HG03095 (cell line): Measurements from ENCODE around the gene REV1.
"Not testable (repeated sequence)": the region's sequence is repeated elsewhere in the genome, so short reads cannot be mapped to it uniquely, and the experiment has no call there.

Experiments used
- ATAC-seq: cut with Tn5 transposase; IDR thresholded peaks from one replicate; pipeline ENCODE4 v1.9.1; 2021; ENCODE audit warnings: moderate library complexity; ENCODE audit not compliant: unreplicated experiment

The REV1 gene

DNA sequence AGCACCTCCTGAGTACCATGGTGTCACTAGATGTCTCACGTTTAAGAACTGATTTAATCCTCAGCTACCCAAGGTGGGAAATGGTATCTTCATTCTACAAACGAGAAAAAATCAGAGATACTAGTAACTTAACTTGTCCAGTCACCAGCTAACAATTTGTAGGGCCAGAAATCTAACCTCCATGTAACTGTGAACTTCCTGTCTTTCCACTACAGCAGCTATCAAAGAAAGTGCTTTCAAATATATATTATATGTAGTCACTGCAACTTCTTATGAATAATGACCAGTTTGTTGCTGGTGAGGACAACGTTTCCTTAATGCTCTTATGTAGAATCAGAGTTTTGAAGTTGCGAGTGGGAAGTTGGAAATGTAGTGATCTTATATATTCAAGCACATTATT lies 1.9 kb downstream of the REV1 start:
- ATAC-seq = no peak

DNA sequence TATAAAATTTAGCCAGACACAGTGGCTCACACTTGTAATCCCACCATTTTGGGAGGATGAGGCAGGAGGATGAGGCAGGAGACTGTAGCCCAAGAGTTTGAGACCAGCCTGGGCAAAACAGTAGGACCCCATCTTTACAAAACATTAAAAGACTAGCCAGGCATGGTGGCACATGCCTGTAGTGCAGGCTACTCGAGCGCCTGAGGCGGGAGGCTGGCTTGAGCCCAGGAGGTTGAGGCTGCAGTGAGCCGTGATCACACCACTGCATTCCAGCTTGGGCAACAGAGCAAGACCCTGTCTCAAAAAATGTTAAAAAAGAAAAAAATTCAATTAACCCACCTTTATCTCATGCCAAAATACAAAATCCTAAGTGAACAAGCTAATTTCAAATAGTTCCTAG lies 4.0 kb downstream of the REV1 start:
- no peak for ATAC-seq

DNA sequence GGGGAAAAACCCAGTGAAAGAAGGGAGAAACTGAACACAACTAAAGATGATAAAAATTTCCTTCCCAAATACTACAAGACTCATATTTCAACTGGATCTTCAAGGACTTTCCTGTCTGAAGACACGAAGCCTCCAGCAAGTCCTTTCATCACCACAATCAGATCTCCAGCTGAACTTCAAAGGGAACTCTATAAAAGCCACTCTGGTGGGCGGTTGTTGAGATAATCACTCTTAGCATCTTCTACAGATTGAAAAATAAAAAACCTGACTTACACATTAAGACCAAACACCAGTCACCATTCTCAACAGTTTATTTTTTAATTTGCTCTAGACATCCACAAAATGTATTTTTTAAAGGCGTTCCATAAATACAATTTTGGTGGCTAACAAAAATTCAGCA lies 4.4 kb downstream of the REV1 start:
- ATAC-seq = no peak

DNA sequence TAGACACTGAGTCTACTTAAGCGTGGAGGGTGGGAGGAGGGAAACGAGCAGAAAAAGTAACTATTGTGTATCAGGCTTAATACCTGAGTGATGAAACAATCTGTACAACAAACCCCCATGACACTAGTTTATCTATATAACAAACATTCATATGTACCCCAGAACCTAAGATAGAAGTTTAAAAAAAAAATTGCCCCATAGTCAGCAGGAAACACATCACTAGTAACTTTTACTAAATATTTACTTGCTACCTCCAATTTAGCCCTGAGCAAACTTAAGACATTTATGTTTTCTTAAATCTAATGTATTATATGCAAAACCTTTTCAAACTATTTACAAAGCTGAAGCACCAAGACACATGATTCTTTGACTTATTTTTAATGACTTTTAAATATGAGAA lies 5.6 kb downstream of the REV1 start:
- ATAC-seq = no peak

DNA sequence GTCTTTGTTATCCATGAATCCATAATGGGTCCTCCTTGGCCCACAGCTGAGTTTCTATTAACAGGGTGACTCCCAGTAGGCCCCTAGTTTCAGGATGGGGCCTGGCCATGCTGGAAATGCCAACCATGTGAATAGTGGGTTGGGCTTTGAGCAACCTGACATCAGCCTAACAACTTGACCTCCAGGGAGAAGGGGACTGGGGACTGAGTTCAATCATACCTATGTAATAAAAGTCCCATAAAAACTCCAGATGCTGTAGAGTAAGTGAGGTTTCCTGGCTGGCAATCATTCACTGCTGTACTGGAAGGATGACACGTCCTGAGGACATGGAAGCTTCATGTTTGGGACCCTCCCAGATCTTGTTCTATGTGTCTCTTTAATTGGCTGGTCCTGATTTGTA lies 7.9 kb downstream of the REV1 start:
- ATAC-seq = no peak

DNA sequence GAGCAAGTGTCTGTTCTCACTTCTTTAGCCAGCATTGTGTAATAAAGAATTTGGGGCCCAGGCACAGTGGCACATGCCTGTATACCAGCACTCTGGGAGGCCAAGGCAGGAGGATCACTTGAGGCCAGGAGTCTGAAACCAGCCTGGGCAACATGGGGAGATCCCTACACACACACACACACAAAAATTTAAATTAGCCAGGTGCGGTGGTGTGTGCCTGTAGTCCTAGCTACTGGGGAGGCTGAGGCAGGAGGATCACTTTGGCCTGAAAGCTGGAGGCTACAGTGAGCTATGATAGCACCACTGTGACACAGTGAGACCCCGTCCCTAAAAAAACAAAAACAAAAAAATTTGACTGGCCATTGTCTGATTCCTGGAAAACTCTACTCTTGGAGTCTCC lies 8.3 kb downstream of the REV1 start:
- ATAC-seq = no peak

DNA sequence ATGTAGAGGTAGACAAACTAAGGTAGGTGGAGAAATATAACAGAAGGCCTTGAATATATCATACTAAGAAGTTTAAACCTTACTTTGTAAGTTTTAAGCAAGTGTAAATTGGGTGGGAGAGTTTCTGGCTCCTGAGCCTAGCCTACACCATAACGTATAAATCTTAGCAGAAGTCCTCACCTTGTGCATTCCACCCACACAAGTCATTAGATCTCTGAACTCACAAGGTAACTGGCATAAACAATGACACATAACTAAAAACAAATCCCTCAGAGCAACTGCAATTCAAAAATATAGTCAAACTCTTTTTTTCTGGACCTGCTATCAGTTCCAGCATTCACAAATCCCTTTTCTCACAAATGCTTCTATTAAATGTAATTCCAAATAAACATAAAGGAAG lies 9.4 kb downstream of the REV1 start:
- no peak for ATAC-seq

DNA sequence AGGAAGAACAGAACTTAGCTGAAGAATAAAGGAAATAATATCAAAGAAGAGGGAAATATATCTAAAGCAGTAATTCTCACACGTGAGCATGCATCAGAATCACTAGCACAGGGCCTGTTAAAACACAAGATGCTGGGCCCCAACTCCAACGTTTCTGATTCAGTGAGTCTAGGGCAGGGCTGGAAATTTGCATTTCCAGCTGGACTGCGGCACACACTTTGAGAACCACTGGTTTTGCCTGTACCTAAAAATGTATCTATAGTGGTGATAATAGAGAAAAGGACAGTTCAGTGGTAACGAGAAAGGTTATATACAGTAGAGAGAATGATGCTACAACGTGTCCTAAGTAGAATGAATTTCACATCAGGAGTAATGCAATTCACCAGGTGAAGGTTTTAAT lies 11.2 kb downstream of the REV1 start:
- no peak for ATAC-seq

DNA sequence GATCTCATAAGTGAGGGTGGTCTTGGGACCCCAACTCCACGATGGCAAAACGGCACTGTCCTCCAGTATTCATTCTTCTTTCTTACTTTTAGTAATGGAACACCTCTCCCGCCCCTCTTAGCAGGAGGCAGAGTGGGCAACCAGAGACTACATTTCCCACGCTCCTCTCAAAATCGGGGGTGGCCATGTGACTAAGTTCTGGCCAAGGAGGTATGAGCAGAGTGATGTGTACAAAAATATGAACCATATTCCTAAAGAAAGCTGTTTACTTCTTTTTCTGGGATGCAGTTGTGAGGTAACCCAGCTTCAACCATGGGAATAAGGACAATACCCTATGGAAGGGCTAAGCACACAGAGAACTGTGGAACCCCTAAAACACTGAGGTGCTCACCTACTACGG lies 12.8 kb downstream of the REV1 start:
- no peak for ATAC-seq

DNA sequence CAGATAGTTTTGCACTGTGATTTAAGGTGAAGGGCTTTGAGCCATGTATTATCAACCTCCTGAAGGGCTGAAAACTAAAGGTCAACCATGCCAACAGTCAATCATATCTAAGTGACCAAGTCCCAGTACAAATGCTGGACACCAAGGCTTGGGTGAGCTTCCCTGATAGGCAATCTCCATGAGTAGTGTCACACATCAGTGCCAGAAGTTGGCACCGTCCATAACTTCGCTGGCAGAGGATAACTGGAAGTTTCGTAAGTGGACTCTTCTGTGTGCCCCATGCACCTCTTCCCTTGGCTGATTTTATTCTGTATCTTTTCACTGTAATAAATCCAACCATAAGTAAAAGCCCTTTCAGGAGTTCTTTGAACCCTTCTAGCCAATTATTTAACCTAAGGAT lies 13.2 kb downstream of the REV1 start:
- no peak for ATAC-seq

DNA sequence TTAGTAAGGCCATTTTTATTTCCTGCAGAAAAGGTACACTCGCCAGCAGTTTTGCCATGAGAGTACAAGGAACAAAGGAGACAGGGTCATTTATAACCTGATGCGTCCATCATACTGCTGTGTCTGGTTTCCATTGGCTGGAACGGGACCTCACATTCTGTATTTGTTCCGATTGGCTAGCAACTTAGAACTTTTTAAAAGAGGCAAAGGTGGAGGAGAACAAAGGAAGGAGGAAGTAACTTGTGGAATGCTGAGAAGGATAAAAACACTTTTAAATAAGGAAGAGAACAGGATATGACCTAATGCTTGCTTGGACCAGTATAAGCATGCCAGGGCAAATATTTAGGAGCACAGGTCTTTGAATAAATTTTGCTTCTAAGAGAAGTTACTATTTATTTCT lies 14.7 kb downstream of the REV1 start:
- not testable (repeated sequence) for ATAC-seq

DNA sequence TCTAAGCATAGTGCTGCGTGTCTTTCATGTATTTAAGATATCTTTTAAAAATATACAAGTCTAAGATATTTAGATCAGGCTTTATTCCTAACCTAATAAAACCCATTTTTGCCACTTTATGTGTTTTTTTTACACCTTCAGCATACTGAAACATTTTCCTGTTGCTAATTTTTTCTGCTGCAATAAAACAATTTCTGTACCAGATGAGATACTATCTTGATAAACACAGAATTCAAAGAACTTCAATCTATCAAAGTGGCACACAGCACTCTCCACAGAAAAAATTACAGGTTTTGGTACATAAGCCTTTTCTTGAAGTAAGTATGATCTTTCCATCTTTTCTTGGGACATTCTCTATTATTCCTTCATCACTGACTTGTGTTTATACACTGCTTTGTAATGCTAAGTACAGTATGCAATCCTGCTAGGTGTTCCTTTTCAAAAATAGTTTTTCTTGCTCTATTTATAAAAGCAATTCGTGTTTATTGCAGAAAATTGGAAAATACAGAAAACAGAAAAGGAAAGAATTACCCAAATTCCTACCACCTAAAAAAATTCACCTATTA lies 16.2 kb downstream of the REV1 start:
- ATAC-seq = no peak

DNA sequence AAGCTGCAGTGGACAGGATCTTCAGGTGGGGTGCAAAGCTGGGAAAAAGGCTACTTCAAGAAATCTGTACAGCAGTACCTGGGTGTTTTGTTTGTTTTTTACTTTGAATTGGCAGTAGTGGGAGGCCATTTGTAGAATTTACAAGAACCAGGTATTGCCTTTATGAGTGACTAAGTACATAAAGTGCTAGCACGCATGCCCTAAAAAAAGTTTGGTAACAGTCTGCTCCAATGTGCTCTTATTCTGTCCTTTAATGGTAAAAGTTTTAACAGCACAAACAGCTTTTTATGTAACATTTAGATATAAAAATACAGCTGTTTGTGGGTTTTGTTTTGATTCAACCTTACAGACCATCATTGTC lies 17.2 kb downstream of the REV1 start:
- no peak for ATAC-seq

DNA sequence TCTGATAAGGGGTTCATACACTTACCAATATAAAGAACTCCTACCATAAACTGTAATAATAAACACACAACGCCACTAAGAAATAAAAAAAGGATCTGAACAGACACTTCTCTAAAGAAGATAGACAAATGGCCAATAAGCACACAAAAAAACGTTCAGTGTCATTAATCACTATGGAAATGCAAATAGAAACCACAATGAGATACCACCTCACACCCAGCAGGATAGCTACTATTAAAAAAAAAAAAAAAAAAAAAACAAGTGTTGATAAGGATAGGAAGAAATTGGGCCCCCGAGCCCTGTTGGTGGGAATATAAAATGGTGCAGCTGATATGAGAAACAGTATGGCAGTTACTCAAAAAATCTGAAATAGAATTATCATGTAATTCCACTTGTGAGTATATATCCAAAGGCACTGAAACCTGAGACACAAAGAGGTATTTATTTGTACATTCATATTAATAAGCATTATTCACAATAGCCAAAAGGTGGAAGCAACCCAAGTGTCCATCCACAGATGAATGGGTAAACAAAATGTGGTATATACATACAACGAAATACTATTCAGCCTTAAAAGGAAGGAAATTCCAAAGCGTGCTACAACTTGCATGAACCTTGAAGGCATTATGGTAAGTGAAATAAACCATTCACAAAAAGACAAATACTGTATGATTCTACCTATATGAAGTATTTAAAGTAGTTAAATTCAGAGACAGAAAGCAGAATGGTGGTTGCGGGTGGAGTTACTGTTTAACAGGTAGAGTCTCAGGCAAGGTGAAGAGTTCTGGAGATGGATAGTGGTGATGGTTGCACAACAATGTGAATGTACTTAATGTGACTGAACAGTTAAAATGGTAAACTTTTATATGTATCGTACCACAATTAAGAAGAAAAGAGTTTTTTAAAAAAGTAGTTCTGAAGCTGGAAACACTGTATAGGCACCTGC lies 17.9 kb downstream of the REV1 start:
- no peak for ATAC-seq

DNA sequence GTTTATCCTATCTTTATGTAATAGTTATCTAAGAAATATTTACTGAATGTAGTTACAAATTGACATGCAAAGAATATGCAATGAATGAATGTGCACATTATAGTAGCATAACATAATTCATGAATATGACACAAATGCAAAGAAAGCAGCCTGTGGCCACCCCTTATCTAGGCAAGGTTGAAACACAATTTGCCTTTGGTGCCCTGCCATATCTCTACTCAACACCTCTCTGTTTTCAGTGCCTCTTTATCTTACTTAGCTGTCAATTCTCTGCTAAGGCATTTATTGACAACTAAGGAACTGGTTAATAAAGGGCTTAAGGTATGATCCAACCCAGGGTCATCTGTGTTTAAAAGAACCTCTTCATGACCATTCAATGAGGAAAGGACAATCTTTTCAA lies 18.9 kb downstream of the REV1 start:
- ATAC-seq = no peak

DNA sequence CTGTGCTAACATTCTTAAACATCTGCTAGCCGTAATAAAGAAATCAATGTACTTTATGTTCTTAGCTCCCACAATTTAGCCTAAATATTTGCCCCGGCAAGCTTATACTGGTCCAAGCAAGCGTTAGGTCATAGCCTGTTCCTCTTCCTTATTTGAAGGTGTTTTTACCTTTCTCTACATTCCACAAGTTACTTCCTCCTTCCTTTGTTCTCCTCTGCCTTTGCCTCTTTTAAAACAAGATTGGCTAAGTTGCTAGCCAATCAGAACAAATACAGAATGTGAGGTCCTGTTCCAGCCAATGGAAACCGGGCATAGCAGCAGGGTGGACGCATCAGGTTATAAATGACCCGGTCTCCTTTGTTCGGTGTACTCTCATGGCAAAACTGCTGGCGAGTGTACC lies 19.4 kb downstream of the REV1 start:
- not testable (repeated sequence) for ATAC-seq

DNA sequence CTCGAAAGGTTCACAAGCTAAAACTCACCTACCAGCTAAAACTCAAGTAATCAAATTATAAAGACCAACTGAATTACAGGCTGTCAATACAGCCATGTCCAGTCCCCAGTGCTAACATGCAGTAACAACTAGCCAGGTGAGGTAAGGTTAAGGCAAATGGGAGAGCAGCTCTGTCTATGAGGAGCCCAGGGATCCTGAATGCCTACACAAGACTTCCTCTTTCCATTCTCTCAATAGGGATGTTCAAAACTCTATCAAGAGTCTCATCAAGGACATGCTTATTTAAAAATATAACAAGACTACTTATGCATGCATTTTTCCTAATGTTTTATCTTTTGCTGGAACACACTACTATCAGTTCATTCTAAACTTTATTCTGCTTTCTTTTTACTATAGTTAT lies 20.4 kb downstream of the REV1 start:
- ATAC-seq = no peak

DNA sequence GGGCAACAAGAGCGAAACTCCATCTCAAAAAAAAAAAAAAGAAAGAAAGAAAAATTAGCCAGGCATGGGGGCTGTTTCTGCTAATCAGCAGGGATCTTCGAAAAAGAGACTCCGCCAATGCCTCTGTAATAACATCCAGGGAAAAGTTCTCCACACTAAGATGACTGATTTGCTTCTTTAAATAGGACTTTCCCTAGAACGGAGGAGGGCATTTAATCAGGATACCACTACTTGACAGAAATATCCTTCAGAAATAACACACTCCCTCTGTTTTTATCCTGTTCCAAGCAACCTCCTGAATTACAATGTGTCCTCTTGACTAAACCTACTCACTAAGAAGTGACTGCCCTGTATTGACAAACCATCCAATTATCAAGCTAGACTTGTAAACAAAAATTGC lies 21.7 kb downstream of the REV1 start:
- ATAC-seq = no peak

DNA sequence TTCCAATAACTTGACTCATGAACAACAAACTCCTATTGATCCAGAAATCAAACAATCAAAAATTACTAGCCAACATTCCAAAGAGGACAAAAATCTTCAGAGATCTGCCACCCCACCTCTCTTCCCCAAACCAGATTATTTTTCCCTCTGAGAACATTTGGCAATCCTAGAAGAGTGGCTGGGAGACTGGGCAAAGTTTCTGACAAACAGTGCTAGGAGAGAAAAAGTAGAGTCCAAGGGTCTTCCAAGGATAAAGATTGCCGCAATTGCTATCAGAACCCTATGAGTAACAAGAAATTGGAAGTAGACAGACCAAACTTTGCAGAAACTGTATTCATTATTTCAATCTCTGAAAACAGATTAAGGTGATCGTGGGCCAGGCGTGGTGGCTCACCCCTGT lies 22.4 kb downstream of the REV1 start:
- ATAC-seq = no peak

DNA sequence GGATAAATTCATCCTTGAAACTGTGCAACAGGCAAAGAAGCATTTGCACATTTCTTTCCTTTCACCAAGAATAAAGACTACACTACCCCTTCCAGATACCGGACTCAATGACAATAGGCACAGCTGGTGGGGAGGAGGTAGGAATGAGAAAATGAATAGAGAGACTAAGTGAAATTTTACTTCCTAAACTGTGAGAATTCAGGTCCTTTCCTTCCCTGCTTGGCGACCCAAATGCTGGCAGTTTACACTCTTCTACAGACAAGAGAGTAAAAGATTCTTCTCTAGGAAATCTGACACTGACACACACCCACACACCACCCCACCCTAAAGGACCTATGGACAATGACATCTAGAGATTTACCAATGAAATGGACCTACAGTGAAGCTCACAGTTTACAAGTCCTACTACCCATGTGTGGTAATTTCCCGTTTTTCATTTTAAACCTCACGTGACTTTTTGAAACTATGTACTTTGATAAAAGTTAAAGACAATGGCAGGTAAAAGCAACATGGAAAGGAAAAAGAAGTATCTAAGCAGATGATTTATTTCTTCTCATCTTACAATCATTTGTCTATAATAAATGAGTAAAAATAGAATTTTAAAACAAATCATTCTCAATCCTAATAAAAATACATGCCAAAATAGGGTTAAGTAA lies 27.9 kb downstream of the REV1 start:
- ATAC-seq = no peak

DNA sequence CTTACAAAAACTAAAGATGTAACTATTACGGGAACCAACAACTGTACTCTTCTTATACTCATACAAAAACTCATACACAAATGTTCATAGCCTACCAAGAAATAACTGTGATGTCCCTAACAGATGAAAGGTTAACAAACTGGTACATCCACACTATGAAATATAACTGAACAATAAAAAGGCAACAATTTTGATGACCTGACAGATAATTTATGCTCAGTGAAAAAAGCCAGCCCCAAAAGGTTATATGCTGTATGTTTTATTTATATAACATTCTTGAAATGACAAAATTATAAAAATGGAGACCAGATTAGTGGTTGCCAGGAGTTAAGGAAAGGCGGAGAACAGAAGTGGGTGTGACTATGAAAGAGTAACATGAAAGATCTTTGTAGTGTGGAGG lies 31.3 kb downstream of the REV1 start:
- ATAC-seq = no peak

DNA sequence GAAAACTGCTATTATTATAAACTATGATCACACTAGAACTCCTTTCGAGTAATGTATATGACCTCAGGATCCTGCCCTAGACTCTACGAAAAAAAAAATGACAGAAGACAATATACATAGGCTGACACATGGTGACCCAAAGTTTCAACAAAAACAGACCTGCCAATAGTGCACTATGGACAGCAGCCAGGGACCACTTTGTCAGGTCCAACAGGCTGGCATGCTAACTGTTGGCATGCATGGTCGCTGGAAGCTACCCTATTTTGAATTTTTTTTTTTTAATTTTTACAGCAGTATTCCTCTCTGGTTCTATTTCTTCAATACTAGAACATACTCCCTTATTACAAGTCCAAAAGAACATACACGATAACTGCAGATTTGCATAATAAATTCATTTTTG lies 38.1 kb downstream of the REV1 start:
- no peak for ATAC-seq
